NCI-H748 treated with DMSO at 0.1 percent for 48 hours (cell line): ENCODE results near the gene STAB1.
"Not testable (repeated sequence)": the region's sequence is repeated elsewhere in the genome, so short reads cannot be mapped to it uniquely, and the experiment has no call there.

Experiments
- DNase-seq: peaks from one replicate; lab custom pipeline; 2025; lab: John Stamatoyannopoulos, UW

Gene STAB1

GRCh38 chr3:52524752-52525679 lies 29.9 kb downstream of the STAB1 start:
- no peak for DNase-seq

GRCh38 chr3:52525680-52526561 lies 30.8 kb downstream of the STAB1 start:
- no peak for DNase-seq

- DNase-seq: not testable (repeated sequence)
These were observed 31.5 kb downstream of the STAB1 start for GRCh38 chr3:52526671-52527038.

- no peak for DNase-seq
These were observed 32.0 kb downstream of the STAB1 start for GRCh38 chr3:52527039-52527731.

GRCh38 chr3:52527732-52528585 lies 32.8 kb downstream of the STAB1 start:
- no peak for DNase-seq

GRCh38 chr3:52528586-52529375 lies 33.6 kb downstream of the STAB1 start:
- no peak for DNase-seq

GRCh38 chr3:52529376-52530333 lies 34.5 kb downstream of the STAB1 start:
- DNase-seq: no peak

- no peak for DNase-seq
These were observed 36.0 kb downstream of the STAB1 start for GRCh38 chr3:52530918-52531826.

- DNase-seq: no peak
These were observed 36.9 kb downstream of the STAB1 start for GRCh38 chr3:52531860-52532516.

GRCh38 chr3:52532517-52532837 lies 37.3 kb downstream of the STAB1 start:
- no peak for DNase-seq

GRCh38 chr3:52532838-52533622 lies 37.9 kb downstream of the STAB1 start:
- DNase-seq: no peak

- DNase-seq: peak; percentile 32
These were observed 38.6 kb downstream of the STAB1 start, which contains the start of gene NT5DC2 for GRCh38 chr3:52533623-52534280. Gene NT5DC2, minus strand, starts transcription at chr3:52533857. Its CDS starts 120 bp downstream, at chr3:52533737.

GRCh38 chr3:52534281-52535183 lies 39.4 kb downstream of the STAB1 start:
- peak; percentile 29 for DNase-seq

- DNase-seq: no peak
These were observed 40.4 kb downstream of the STAB1 start for GRCh38 chr3:52535411-52536111.

GRCh38 chr3:52536112-52536368 lies 40.9 kb downstream of the STAB1 start:
- no peak for DNase-seq
